Measurements from ENCODE around the gene SPG7. TPM values are rescaled to one million over a fixed set of nuclear protein-coding genes. Genes with fewer than 3 reads are reported as not detected.

SPG7 gene
- total and polyA plus RNA-seq, 11 donors = 84.0 to 168 (median 95.9) TPM

DNA sequence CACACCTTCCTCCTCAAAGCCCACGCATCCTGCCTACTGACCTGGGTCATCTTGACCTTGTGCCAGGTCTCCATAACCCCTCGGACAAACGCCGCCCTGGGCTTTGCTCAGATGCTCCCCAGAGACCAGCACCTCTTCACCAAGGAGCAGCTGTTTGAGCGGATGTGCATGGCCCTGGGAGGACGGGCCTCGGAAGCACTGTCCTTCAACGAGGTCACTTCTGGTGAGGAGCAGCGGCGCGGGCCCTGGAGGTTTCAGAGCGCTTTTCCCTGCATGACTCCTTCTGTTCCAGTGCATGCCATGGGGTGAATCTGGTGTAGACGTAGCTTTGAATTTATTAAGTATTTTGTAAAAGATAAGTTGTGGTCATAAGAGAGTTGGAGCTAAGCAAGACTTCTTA is 44.7 kb downstream of the SPG7 start:
- Histone ChIP-seq H3K36me3 (peaks cover 0 to 94% (median 90%) of the 10 kb centered on the region in 9 donors), H3K4me3 (no peak overlapping the region), H3K4me1 (peaks cover 0 to 9% (median 0%) of the 10 kb centered on the region in 12 donors), H3K27me3 (no peaks in the 10 kb centered on the region), H3K27ac (no peak overlapping the region), H3K9me3 (no peaks in the 10 kb centered on the region)
- TF ChIP-seq POLR2A (IDR thresholded peaks at IDR 0.05) = no peak
- TF ChIP-seq, protein P1, sequence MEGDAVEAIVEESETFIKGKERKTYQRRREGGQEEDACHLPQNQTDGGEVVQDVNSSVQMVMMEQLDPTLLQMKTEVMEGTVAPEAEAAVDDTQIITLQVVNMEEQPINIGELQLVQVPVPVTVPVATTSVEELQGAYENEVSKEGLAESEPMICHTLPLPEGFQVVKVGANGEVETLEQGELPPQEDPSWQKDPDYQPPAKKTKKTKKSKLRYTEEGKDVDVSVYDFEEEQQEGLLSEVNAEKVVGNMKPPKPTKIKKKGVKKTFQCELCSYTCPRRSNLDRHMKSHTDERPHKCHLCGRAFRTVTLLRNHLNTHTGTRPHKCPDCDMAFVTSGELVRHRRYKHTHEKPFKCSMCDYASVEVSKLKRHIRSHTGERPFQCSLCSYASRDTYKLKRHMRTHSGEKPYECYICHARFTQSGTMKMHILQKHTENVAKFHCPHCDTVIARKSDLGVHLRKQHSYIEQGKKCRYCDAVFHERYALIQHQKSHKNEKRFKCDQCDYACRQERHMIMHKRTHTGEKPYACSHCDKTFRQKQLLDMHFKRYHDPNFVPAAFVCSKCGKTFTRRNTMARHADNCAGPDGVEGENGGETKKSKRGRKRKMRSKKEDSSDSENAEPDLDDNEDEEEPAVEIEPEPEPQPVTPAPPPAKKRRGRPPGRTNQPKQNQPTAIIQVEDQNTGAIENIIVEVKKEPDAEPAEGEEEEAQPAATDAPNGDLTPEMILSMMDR (IDR thresholded peaks at IDR 0.05) = no peak
- intact Hi-C loops (cut with DNase I) = loop anchor here in 1 of 10 donors (5.0 kb wide), 1 partner anchor 221 kb away; no protein-coding TSS in a partner anchor
- ATAC-seq (no peak), DNase-seq (no peak)
- 85 to 93% (median 90%) methylated on average over 11 to 13 of the region's 13 CpGs for WGBS, 4 donors

DNA sequence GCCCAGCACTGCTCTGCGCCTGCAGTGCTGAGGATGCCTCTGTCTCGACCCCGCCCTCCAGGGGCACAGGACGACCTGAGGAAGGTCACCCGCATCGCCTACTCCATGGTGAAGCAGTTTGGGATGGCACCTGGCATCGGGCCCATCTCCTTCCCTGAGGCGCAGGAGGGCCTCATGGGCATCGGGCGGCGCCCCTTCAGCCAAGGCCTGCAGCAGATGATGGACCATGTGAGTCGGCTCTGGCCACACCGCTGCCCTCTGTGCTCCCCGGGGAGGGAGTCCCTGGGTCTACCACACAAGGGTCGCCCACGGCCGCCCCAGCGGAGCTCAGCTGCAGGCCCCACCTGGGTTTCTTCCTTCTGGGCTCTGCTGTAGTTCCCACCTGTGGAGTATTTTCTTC is 45.5 kb downstream of the SPG7 start:
- Histone ChIP-seq H3K9me3 (no peaks in the 10 kb centered on the region), H3K4me1 (peaks cover 0 to 9% (median 0%) of the 10 kb centered on the region in 12 donors), H3K27me3 (no peaks in the 10 kb centered on the region), H3K27ac (no peak overlapping the region), H3K4me3 (no peak overlapping the region), H3K36me3 (peaks cover 0 to 89% (median 82%) of the 10 kb centered on the region in 9 donors)
- intact Hi-C loops (cut with DNase I) = loop anchor here in 1 of 10 donors (5.0 kb wide), 1 partner anchor 221 kb away; no protein-coding TSS in a partner anchor
- DNase-seq (no peak), ATAC-seq (no peak)
- TF ChIP-seq POLR2A (IDR thresholded peaks at IDR 0.05) = no peak
- TF ChIP-seq, protein P1 (IDR thresholded peaks at IDR 0.05) = no peak
- 88 to 93% (median 92%) methylated on average over 8 to 18 of the region's 18 CpGs for WGBS, 4 donors

DNA sequence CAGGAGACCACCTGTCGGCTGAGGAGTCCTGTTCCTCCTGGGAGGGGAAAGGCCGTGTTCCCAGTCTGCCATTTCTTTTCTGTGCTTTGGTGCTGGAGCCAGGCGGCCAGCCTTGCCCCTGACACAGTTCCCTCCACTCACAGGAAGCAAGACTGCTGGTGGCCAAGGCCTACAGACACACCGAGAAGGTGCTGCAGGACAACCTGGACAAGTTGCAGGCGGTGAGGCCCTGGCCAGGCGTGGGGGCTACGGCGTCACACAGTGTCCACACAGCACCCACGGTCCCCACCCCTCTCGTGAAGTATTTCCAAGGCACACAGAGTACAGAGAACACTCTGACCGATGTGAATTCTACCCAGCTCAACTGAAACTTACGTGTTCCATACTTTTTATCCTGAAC is 46.1 kb downstream of the SPG7 start:
- peaks cover 0 to 14% (median 2%) of the 10 kb centered on the region in 12 donors for H3K4me1 ChIP-seq
- intact Hi-C loops (cut with DNase I) = loop anchor here in 1 of 10 donors (5.0 kb wide), 1 partner anchor 222 kb away; no protein-coding TSS in a partner anchor
- TF ChIP-seq POLR2A (IDR thresholded peaks at IDR 0.05) = no peak
- TF ChIP-seq, protein P1 (IDR thresholded peaks at IDR 0.05) = no peak
- no peaks in the 10 kb centered on the region for H3K27me3 ChIP-seq
- no peaks in the 10 kb centered on the region for H3K9me3 ChIP-seq
- peaks cover 0 to 83% (median 76%) of the 10 kb centered on the region in 9 donors for H3K36me3 ChIP-seq
- H3K4me3 ChIP-seq = no peak overlapping the region
- H3K27ac ChIP-seq = no peak overlapping the region
- ATAC-seq = no peak
- 90 to 96% (median 93%) methylated on average over 11 to 12 of the region's 12 CpGs for WGBS, 4 donors
- DNase-seq = no peak

DNA sequence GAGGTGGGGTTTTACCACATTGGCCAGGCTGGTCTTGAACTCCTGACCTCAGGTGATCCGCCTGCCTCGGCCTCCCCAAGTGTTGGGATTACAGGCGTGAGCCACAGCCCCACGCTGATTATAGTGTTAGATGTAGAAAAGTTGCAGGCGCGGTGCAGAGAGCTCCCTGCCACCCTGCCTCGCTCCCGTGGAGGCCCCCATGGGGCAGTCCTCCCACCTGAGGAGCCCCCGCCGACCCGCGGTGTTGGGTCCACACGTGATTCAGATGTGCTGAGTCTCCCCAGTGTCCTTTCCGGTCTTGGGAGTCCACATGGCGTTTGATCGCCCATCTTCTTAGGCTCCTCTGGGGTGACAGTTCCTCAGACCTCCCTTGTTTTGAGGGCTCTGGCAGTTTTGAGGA is 47.1 kb downstream of the SPG7 start:
- Histone ChIP-seq H3K4me1 (peaks cover 0 to 20% (median 6%) of the 10 kb centered on the region in 12 donors), H3K27ac (no peak overlapping the region), H3K4me3 (no peak overlapping the region), H3K27me3 (no peaks in the 10 kb centered on the region), H3K9me3 (no peaks in the 10 kb centered on the region), H3K36me3 (peaks cover 0 to 76% (median 68%) of the 10 kb centered on the region in 9 donors)
- intact Hi-C loops (cut with DNase I) = loop anchor here in 6 of 10 donors (5.0 kb wide), 3 partner anchors 33 to 223 kb away; partner anchors contain the start of gene SPATA2L (in 1 of the 6)
- ATAC-seq = no peak
- WGBS, 4 donors = 93 to 98% (median 94%) methylated on average over 15 to 16 of the region's 16 CpGs
- DNase-seq = no peak
- TF ChIP-seq, protein P1 (IDR thresholded peaks at IDR 0.05) = no peak
- TF ChIP-seq POLR2A (IDR thresholded peaks at IDR 0.05) = no peak

Data from heart left ventricle (tissue), 16 donors.